ENCODE results near the gene POU3F2. TPM values are rescaled to one million over a fixed set of nuclear protein-coding genes. Genes with fewer than 3 reads are reported as not detected.

POU3F2 gene
- total and polyA plus RNA-seq, 2 of the 13 experiments (the other 11 are each of a cell fraction or from before 2014, with no cell fraction given) = not detected

- no peak overlapping the region for H3K9ac ChIP-seq (ENCODE audit: insufficient read depth, low read depth, low read length)
- no peaks in the 10 kb centered on the region for H3K79me2 ChIP-seq (ENCODE audit: insufficient read depth, low read length)
- H3K4me2 ChIP-seq (ENCODE audit: low read depth, low read length) = no peak overlapping the region
- no peaks in the 10 kb centered on the region; the same call in 1 of the 2 replicates for H4K20me1 ChIP-seq (ENCODE audit: insufficient read depth, low read length)
- no peaks in the 10 kb centered on the region for H3K9me3 ChIP-seq (ENCODE audit: low read length)
- in situ Hi-C loops (cut with HindIII; ENCODE audit: extremely low pct_ligation_motif_present, low pct_unique_long_range_greater_than_20kb) (loop anchor here (25.0 kb wide), 5 partner anchors 275 to 1775 kb away; no protein-coding TSS in a partner anchor), intact Hi-C loops (cut with micrococcal nuclease; ENCODE audit: unreplicated experiment) (loop anchor here (5.0 kb wide), 1 partner anchor 205 kb away; no protein-coding TSS in a partner anchor)
- ChIA-PET CTCF (ENCODE audit: low intra/inter-chr PET ratio, low total read pairs) (no interaction called here), POLR2A (interaction anchor here (1.7 kb wide), 1 partner anchor 110 kb away, joined by 5 read pairs; the partner anchor contains the start of gene FBXL4)
- H2AFZ ChIP-seq (ENCODE audit: low read length) = no peak overlapping the region
- H3K27me3 ChIP-seq (ENCODE audit: control insufficient read depth in 1 of 2, insufficient read depth in 2 of 2, low read length in 2 of 2) = peaks cover 6 to 74% of the 10 kb centered on the region in 2 experiments; a peak in 4 of 5 replicates
- peaks cover 25% of the 10 kb centered on the region; the same call in 1 of the 2 replicates for H3K4me1 ChIP-seq (ENCODE audit: insufficient read depth, low read length)
- no peak for ATAC-seq
- 4% methylated on average over 9 of the region's 9 CpGs for WGBS (ENCODE audit: low lambda C conversion rate)
- no peaks in the 10 kb centered on the region for H3K36me3 ChIP-seq (replicated peaks in 1 of 2; ENCODE audit: control insufficient read depth in 1 of 2, insufficient read depth in 2 of 2, low read length in 2 of 2)
- no peak overlapping the region for H3K27ac ChIP-seq (ENCODE audit: extremely low read length, insufficient read depth, low read length)
- BruUV-seq (replicated peaks) = no TSS peak
- no peak overlapping the region for H3K4me3 ChIP-seq (replicated peaks in 1 of 3; ENCODE audit: insufficient read depth in 1 of 3, low read depth in 2 of 3, low read length in 3 of 3)
- no peak for FAIRE-seq
- peak; percentile 16 for DNase-seq (ENCODE audit: low spot score)
- TF ChIP-seq ZGPAT (CRISPR knock-in tag; IDR thresholded peaks at IDR 0.05) = 0 out of 2 replicates have a peak, but pooled peaks have one; percentile 30
- no peak for TF ChIP-seq HDAC1 (CRISPR knock-in tag; IDR thresholded peaks at IDR 0.05)
- TF ChIP-seq ZNF7 (CRISPR knock-in tag; IDR thresholded peaks at IDR 0.05) = no peak
- TF ChIP-seq SALL1 (CRISPR knock-in tag; IDR thresholded peaks at IDR 0.05) = no peak
- TF ChIP-seq ZNF790 (CRISPR knock-in tag; IDR thresholded peaks at IDR 0.05; ENCODE audit: borderline replicate concordance) = no peak
- TF ChIP-seq ZNF143 (CRISPR knock-in tag; IDR thresholded peaks at IDR 0.05) = no peak
- TF ChIP-seq GPBP1L1 (CRISPR knock-in tag; IDR thresholded peaks at IDR 0.05) = no peak
- no peak for TF ChIP-seq ZNF138 (CRISPR knock-in tag; IDR thresholded peaks at IDR 0.05; ENCODE audit: low read depth)
- no peak for TF ChIP-seq XRCC5 (optimal IDR thresholded peaks at IDR 0.05; ENCODE audit: low read length)
- TF ChIP-seq TCF7L2 (IDR thresholded peaks at IDR 0.05; ENCODE audit: low read depth, low read length) = no peak
- TF ChIP-seq CENPT (CRISPR knock-in tag; IDR thresholded peaks at IDR 0.05; ENCODE audit: low read depth) = no peak
- TF ChIP-seq ISX (CRISPR knock-in tag; conservative IDR thresholded peaks at IDR 0.05) = no peak
- TF ChIP-seq PHF5A (CRISPR knock-in tag; IDR thresholded peaks at IDR 0.05; ENCODE audit: low read depth, unreplicated experiment) = no peak
- no peak for TF ChIP-seq ZNF160 (CRISPR knock-in tag; IDR thresholded peaks at IDR 0.05)
- peak; percentile 25 to 66; a peak in 2 of 4 replicates for TF ChIP-seq MAFK (conservative IDR thresholded peaks at IDR 0.05 in 1 of 2, IDR thresholded peaks at IDR 0.05 in 1 of 2; ENCODE audit: low read length in 2 of 2)
- TF ChIP-seq ZBTB38 (CRISPR knock-in tag; IDR thresholded peaks at IDR 0.05) = no peak
- TF ChIP-seq ZNF24 (IDR thresholded peaks at IDR 0.05) = 0 out of 2 replicates have a peak, but pooled peaks have one; percentile 36
- 0 out of 2 replicates have a peak, but pooled peaks have one; percentile 4 for TF ChIP-seq MAFF (IDR thresholded peaks at IDR 0.05; ENCODE audit: low read depth, low read length)
- no peak for TF ChIP-seq NR1H2 (CRISPR knock-in tag; IDR thresholded peaks at IDR 0.05; ENCODE audit: borderline replicate concordance, low read depth)
- no peak for TF ChIP-seq MED8 (CRISPR knock-in tag; IDR thresholded peaks at IDR 0.05; ENCODE audit: insufficient replicate concordance)
- TF ChIP-seq PAF1 (CRISPR knock-in tag; IDR thresholded peaks at IDR 0.05) = no peak
- TF ChIP-seq RBM39 (IDR thresholded peaks at IDR 0.05; ENCODE audit: low read depth, low read length, poor library complexity, severe bottlenecking) = no peak
- peak; percentile 74 for TF ChIP-seq CEBPG (CRISPR knock-in tag; IDR thresholded peaks at IDR 0.05)
These were observed 2.9 kb downstream of the POU3F2 start for GRCh38 chr6:98836962-98837944.
